SK-MEL-5 (cell line): ENCODE results near the gene TRIM17. TPM values are rescaled to one million over a fixed set of nuclear protein-coding genes. Genes with fewer than 3 reads are reported as not detected.

ENCODE experiments used
- DNase-seq: peaks from one replicate; pipeline ENCODE4 v3.0.0-alpha.2; 2016; ENCODE audit warnings: low read depth, low spot score
- in situ Hi-C: cut with HindIII; loops from 2 replicates; pipeline ENCODE4 v1.10.0; 2016; ENCODE audit warnings: low sequenced_read_pairs, high pct_unique_total_duplicates, low pct_unique_long_range_greater_than_20kb
- total RNA-seq: library from RNA; depleted of rRNA; stranded (reverse); fragments of >200 nt; shearing (Covaris generic); gene quantifications from 2 replicates; pipeline ENCODE4 v1.2.3, GENCODE V29; 2014

The TRIM17 gene
- total RNA-seq, 1 experiment from 2014 or later: not detected

GRCh38 chr1:228367798-228368791 lies 48.6 kb downstream of the TRIM17 start:
- no peak for DNase-seq
- in situ Hi-C loops: no loop called here

- in situ Hi-C loops: no loop called here
These were observed 49.6 kb downstream of the TRIM17 start for GRCh38 chr1:228366866-228367741.

GRCh38 chr1:228366062-228366865 lies 50.4 kb downstream of the TRIM17 start:
- in situ Hi-C loops: no loop called here
- DNase-seq: no peak

More at GRCh38 chr1:228366866-228367741, 49.6 kb downstream of the TRIM17 start:
- no peak for DNase-seq

GRCh38 chr1:228365271-228366061 lies 51.2 kb downstream of the TRIM17 start:
- in situ Hi-C loops: no loop called here
- DNase-seq: no peak

DNA sequence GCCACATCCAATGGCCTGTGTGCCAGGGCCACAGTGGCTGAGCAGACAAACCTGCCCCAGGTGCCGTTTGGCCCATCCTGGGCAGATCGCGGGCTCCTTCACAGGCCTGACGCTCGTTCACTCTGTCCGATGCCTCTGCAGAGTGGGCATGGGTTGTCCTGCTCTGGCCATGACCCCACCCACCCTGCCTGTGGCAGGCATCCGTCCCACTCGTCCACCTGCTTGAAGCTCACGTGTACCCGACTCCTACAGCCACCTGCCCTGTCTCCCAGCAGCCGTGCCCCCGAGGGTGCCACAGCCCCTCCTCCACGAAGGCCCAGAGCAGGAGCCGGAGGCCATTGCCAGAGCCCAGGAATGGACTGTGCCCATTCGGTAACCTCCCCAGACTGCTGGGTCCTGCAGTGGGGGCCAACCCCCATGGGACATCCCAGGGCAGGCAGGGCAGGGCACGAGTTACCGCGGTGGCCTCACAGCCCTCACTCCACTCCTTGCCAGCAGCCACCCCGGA lies 51.9 kb downstream of the TRIM17 start:
- no peak for DNase-seq
- in situ Hi-C loops: no loop called here

DNA sequence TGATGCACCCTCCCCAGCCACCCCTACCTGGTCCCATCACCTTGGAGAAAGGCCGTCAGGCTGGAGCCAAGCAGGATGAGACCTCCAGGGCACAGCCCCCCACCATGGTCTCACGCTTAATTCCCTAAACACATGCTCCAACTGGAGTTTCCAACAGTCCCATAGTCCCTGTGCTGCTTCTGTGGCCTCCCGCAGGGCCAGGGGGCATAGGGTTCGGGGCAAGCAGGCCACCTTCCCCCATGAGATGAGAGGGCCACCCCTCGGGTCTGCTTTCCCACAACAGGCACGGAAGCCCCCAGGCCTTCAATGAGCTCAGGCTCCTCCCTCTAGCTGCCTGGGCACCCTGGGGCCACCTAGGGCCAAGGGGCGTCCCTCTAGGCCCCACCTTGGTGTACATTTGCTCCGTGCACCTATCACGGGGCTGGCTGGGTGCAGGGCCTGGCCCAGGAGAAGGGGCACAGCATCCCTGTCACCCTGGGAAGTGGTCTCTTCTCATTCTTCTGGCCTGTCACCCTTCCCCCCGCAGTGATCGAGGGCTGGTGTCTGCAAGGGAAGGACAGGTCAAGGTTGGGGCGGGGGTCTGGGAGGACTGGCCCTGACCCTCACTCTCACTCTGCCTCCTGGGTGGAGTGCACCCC lies 52.5 kb downstream of the TRIM17 start:
- in situ Hi-C loops: no loop called here
- DNase-seq: no peak

- in situ Hi-C loops: no loop called here
These were observed 53.0 kb downstream of the TRIM17 start for GRCh38 chr1:228363686-228364067.

GRCh38 chr1:228362884-228363450 lies 53.7 kb downstream of the TRIM17 start:
- no peak for DNase-seq
- in situ Hi-C loops: no loop called here

More at GRCh38 chr1:228363686-228364067, 53.0 kb downstream of the TRIM17 start:
- no peak for DNase-seq

DNA sequence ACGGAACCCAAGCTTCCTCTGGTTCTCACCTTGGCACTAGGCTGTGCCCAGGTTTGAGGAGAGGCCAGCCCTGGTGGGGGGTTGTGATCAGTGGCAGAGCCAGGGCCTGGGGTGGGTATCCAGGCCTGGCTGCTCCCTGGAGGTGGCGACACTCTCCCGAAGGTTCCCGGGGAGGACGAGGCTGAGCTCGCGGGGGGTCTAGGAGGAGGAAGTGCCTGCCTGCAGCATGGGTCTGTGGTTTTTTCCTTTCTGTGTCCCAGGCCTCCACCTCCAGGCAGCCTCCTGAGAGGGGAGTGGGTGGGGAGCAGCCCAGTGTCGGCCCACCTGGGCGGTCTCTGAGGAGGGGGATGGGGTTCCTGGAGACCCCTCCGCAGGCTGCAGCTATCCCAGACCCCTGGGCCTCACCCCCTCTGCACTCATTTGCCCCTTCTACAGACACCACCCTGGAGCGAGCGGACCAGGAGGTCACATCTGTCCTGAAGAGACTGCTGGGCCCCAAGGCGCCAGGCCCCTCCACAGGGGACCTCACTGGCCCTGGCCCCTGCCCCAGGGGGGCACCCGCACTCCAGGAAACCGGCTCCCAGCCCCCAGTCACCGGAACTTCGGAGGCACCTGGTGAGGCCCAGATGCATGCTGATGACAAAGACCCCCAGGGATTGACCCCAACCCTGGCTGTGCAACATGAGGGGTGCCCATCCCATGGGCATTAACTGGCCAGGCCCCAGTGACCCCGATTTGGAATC lies 54.3 kb downstream of the TRIM17 start:
- in situ Hi-C loops: no loop called here

DNA sequence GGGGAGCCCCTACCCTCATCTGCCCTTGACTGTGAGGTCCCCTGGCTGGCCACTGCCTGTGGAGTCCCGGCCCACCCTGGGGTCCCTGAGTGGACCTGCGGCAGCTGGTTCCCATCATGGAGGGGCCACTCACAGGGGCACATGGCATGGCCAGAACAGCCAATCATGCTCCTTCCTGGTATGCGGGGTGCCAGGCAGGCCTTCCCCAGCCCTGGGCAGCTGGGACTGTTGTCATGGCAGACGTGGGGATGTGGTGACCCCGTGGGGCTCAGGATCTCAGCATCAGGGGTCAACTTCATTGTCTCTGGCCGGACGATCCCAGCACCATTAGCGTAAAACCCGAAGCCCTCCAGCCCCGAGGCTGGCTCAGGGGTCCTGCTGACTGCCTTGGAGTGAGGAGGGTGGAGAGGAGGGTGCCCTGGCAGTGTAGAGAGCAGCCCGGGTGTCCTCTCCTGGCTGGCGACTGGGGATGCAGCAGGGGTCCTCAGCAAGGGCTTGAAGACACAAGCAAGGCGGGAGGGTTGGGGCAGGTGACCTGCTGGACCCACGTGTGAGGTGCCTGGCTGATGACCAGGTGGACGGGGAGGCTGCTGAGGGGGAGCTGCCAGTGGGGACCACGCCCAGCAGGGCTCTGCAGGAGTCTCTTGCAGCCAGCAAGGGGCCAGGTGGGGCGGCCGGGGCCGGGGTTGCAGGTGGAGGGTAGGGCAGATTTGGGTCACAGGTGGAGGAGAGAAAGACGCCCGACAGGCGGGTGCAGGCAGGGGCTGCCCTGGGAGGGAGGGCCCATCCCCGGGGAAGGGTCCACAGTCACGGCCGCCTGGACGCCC lies 55.1 kb downstream of the TRIM17 start:
- in situ Hi-C loops: no loop called here

More for the DNA sequence above, 54.3 kb downstream of the TRIM17 start:
- no peak for DNase-seq

GRCh38 chr1:228360533-228361313 lies 55.9 kb downstream of the TRIM17 start:
- DNase-seq: no peak
- in situ Hi-C loops: no loop called here

More for the DNA sequence above, 55.1 kb downstream of the TRIM17 start:
- no peak for DNase-seq

GRCh38 chr1:228359613-228360532 lies 56.8 kb downstream of the TRIM17 start:
- in situ Hi-C loops: no loop called here

More at GRCh38 chr1:228359613-228360532, 56.8 kb downstream of the TRIM17 start:
- no peak for DNase-seq
